Panc1 (cell line): ENCODE measurements around the gene C20orf202. TPM values are rescaled to one million over a fixed set of nuclear protein-coding genes. Genes with fewer than 3 reads are reported as not detected.

ENCODE experiments used
- ATAC-seq: fragments of 200-7000 bp; cut with Tn5 transposase; 2 replicates; pipeline ENCODE4 v1.9.1; 2020; ENCODE audit warnings: mild to moderate bottlenecking, moderate library complexity
- BruUV-seq: library from RNA; stranded (reverse); fragments of 400-500 nt; replicated peaks from 2 replicates; lab custom pipeline; 2021; lab: Mats Ljungman, UMichigan
- CTCF ChIA-PET: fragments of 300-600 bp; sonication (Branson Sonifier 250); formaldehyde crosslinking; loops from one replicate; lab custom pipeline; 2022; ENCODE audit warnings: antibody characterized with exemption; lab: Charles Lee
- POLR2A ChIA-PET: fragments of 300-600 bp; sonication (Branson Sonifier 250); formaldehyde crosslinking; loops from one replicate; lab custom pipeline; 2022; ENCODE audit warnings: antibody characterized with exemption; lab: Charles Lee
- DNase-seq: peaks from one replicate; pipeline ENCODE4 v3.0.0-alpha.2; 2010; ENCODE audit warnings: low read depth, low spot score
- H3K27ac ChIP-seq: 2 replicates; pipeline ENCODE4 v1.5.1; 2011; ENCODE audit warnings: mild to moderate bottlenecking, low read length, inconsistent platforms
- H3K27me3 ChIP-seq: fragments of 200-500 bp; sonication (Bioruptor generic); 2 replicates; pipeline ENCODE4 v1.6.0; 2014; ENCODE audit warnings: low read length, inconsistent platforms; ENCODE audit not compliant: control insufficient read depth, insufficient read depth
- H3K36me3 ChIP-seq: fragments of 200-500 bp; sonication (Bioruptor generic); 2 replicates; pipeline ENCODE4 v1.5.1; 2014; ENCODE audit warnings: inconsistent platforms, mild to moderate bottlenecking, low read length, moderate library complexity; ENCODE audit not compliant: control insufficient read depth, insufficient read depth
- H3K4me1 ChIP-seq: 2 replicates; pipeline ENCODE4 v1.5.1; 2011; ENCODE audit warnings: inconsistent platforms, mild to moderate bottlenecking, low read length, moderate library complexity; ENCODE audit not compliant: control insufficient read depth, insufficient read depth
- H3K4me3 ChIP-seq, 2 experiments: 2 replicates each; pipeline ENCODE4 v1.5.1; 2011 to 2012; ENCODE audit warnings: low read depth in 2 of 2, low read length in 2 of 2, mild to moderate bottlenecking in 2 of 2, inconsistent platforms in 1 of 2, moderate library complexity in 1 of 2
- H3K9me3 ChIP-seq: fragments of 200-500 bp; sonication (Bioruptor generic); 2 replicates; pipeline ENCODE4 v1.5.1; 2014; ENCODE audit warnings: low read depth, mild to moderate bottlenecking, inconsistent platforms, low read length, moderate library complexity; ENCODE audit not compliant: control insufficient read depth, insufficient read depth
- POLR2AphosphoS5 ChIP-seq: IDR thresholded peaks from 2 replicates; pipeline ENCODE4 v1.6.1; 2012; ENCODE audit warnings: mild to moderate bottlenecking, low read depth, low read length, moderate library complexity
- SIN3A ChIP-seq: IDR thresholded peaks from 2 replicates; pipeline ENCODE4 v1.6.1; 2012; ENCODE audit warnings: low read depth, mild to moderate bottlenecking, low read length, moderate library complexity, borderline replicate concordance; ENCODE audit not compliant: insufficient read depth
- TCF7L2 ChIP-seq: IDR thresholded peaks from 2 replicates; pipeline ENCODE4 v1.6.1; 2011; ENCODE audit warnings: mild to moderate bottlenecking, low read depth, low read length, inconsistent platforms
- in situ Hi-C: cut with HindIII; loops from 2 replicates; pipeline ENCODE4 v1.10.0; 2016; ENCODE audit warnings: low sequenced_read_pairs, low pct_unique_long_range_greater_than_20kb
- intact Hi-C: fragments of 100-400 bp; cut with micrococcal nuclease; formaldehyde crosslinking; loops from one replicate; pipeline ENCODE4 v1.10.0; 2022; ENCODE audit not compliant: unreplicated experiment
- total RNA-seq: library from RNA; stranded (reverse); gene quantifications from one replicate; pipeline ENCODE4 v1.2.1, GENCODE V29; 2021; ENCODE audit not compliant: unreplicated experiment
- TF ChIP-seq, protein P1 (sequence below), 2 experiments: IDR thresholded peaks; 2 replicates each; pipeline ENCODE4 v1.6.1; 2011 to 2012; ENCODE audit warnings: low read depth in 2 of 2, control low read depth in 1 of 2, low read length in 1 of 2, mild to moderate bottlenecking in 1 of 2, moderate library complexity in 1 of 2; ENCODE audit not compliant: insufficient read depth in 1 of 2
- TF ChIP-seq, protein P2 (sequence below): fragments of 450-650 bp; IDR thresholded peaks from 2 replicates; pipeline ENCODE4 v1.5.1; 2017; ENCODE audit warnings: mild to moderate bottlenecking

The C20orf202 gene
- total RNA-seq, 1 experiment from 2014 or later: not detected

GRCh38 chr20:1164871-1165270 lies 38.4 kb upstream of the C20orf202 start:
- BruUV-seq: TSS peak; percentile 72
- intact Hi-C loops (no loop called here), in situ Hi-C loops (no loop called here)
- TF ChIP-seq POLR2AphosphoS5 (no peak), TCF7L2 (no peak), SIN3A (no peak)
- TF ChIP-seq, protein P1, sequence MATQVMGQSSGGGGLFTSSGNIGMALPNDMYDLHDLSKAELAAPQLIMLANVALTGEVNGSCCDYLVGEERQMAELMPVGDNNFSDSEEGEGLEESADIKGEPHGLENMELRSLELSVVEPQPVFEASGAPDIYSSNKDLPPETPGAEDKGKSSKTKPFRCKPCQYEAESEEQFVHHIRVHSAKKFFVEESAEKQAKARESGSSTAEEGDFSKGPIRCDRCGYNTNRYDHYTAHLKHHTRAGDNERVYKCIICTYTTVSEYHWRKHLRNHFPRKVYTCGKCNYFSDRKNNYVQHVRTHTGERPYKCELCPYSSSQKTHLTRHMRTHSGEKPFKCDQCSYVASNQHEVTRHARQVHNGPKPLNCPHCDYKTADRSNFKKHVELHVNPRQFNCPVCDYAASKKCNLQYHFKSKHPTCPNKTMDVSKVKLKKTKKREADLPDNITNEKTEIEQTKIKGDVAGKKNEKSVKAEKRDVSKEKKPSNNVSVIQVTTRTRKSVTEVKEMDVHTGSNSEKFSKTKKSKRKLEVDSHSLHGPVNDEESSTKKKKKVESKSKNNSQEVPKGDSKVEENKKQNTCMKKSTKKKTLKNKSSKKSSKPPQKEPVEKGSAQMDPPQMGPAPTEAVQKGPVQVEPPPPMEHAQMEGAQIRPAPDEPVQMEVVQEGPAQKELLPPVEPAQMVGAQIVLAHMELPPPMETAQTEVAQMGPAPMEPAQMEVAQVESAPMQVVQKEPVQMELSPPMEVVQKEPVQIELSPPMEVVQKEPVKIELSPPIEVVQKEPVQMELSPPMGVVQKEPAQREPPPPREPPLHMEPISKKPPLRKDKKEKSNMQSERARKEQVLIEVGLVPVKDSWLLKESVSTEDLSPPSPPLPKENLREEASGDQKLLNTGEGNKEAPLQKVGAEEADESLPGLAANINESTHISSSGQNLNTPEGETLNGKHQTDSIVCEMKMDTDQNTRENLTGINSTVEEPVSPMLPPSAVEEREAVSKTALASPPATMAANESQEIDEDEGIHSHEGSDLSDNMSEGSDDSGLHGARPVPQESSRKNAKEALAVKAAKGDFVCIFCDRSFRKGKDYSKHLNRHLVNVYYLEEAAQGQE (IDR thresholded peaks at IDR 0.05; ENCODE audit: insufficient read depth in 1 of 2, low read depth in 2 of 2, low read length in 1 of 2): no peak
- TF ChIP-seq, protein P2, sequence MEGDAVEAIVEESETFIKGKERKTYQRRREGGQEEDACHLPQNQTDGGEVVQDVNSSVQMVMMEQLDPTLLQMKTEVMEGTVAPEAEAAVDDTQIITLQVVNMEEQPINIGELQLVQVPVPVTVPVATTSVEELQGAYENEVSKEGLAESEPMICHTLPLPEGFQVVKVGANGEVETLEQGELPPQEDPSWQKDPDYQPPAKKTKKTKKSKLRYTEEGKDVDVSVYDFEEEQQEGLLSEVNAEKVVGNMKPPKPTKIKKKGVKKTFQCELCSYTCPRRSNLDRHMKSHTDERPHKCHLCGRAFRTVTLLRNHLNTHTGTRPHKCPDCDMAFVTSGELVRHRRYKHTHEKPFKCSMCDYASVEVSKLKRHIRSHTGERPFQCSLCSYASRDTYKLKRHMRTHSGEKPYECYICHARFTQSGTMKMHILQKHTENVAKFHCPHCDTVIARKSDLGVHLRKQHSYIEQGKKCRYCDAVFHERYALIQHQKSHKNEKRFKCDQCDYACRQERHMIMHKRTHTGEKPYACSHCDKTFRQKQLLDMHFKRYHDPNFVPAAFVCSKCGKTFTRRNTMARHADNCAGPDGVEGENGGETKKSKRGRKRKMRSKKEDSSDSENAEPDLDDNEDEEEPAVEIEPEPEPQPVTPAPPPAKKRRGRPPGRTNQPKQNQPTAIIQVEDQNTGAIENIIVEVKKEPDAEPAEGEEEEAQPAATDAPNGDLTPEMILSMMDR: no peak
- Histone ChIP-seq H3K9me3 (no peaks in the 10 kb centered on the region), H3K36me3 (peaks cover 4% of the 10 kb centered on the region; the same call in 1 of the 2 replicates), H3K27me3 (no peaks in the 10 kb centered on the region), H3K4me1 (no peaks in the 10 kb centered on the region), H3K27ac (no peak overlapping the region), H3K4me3 (no peak overlapping the region)
- ATAC-seq (no peak), DNase-seq (no peak)
- POLR2A ChIA-PET: no interaction called here
- CTCF ChIA-PET: no interaction called here

DNA sequence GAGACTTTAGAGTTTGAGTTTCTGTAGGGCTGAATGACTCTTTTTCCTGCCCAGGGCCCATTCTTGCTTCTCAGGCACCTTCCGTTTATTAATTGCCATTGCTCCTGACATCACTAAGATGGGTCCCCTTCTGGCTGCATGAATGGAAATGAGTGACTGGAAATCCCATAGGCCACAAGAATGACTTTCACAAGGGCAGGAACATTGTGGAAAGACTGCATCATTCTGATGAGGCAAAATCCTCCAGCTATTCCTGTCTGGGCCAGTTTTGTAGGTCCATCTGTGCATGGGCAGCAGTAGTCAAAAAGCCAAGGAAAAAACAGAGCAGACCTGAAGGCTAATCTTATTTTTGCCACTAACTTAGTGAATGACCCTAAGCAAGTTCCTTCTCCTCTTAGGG lies 37.7 kb upstream of the C20orf202 start:
- intact Hi-C loops (no loop called here), in situ Hi-C loops (no loop called here)
- Histone ChIP-seq H3K27ac (no peak overlapping the region), H3K4me3 (no peak overlapping the region), H3K27me3 (no peaks in the 10 kb centered on the region), H3K4me1 (no peaks in the 10 kb centered on the region), H3K9me3 (no peaks in the 10 kb centered on the region), H3K36me3 (peaks cover 4% of the 10 kb centered on the region; the same call in 1 of the 2 replicates)
- DNase-seq (no peak), ATAC-seq (no peak)
- no TSS peak for BruUV-seq
- TF ChIP-seq, protein P2: no peak
- TF ChIP-seq POLR2AphosphoS5 (no peak), TCF7L2 (no peak), SIN3A (no peak)
- TF ChIP-seq, protein P1 (IDR thresholded peaks at IDR 0.05; ENCODE audit: insufficient read depth in 1 of 2, low read depth in 2 of 2, low read length in 1 of 2): no peak
- CTCF ChIA-PET: no interaction called here
- POLR2A ChIA-PET: no interaction called here
